Testis (tissue), 2 donors: Measurements from ENCODE around the gene SLC9C1.

Experiments used
- POLR2A ChIP-seq: fragments of 450-650 bp; IDR thresholded peaks from one replicate; pipeline ENCODE4 v1.6.1; 2017; ENCODE audit warnings: antibody characterized with exemption, mild to moderate bottlenecking, moderate library complexity
- TF ChIP-seq, protein P1 (sequence below), 3 experiments: fragments of 450-650 bp in 2 of 3; fragments of 200-600 bp in 1 of 3; sonication (generic) in 1 of 3; IDR thresholded peaks; one replicate each; pipeline ENCODE4 v1.5.1; 2016 to 2019; ENCODE audit warnings: antibody characterized with exemption in 3 of 3, mild to moderate bottlenecking in 2 of 3, moderate library complexity in 1 of 3

- TF ChIP-seq POLR2A, result no peak
- TF ChIP-seq, protein P1, sequence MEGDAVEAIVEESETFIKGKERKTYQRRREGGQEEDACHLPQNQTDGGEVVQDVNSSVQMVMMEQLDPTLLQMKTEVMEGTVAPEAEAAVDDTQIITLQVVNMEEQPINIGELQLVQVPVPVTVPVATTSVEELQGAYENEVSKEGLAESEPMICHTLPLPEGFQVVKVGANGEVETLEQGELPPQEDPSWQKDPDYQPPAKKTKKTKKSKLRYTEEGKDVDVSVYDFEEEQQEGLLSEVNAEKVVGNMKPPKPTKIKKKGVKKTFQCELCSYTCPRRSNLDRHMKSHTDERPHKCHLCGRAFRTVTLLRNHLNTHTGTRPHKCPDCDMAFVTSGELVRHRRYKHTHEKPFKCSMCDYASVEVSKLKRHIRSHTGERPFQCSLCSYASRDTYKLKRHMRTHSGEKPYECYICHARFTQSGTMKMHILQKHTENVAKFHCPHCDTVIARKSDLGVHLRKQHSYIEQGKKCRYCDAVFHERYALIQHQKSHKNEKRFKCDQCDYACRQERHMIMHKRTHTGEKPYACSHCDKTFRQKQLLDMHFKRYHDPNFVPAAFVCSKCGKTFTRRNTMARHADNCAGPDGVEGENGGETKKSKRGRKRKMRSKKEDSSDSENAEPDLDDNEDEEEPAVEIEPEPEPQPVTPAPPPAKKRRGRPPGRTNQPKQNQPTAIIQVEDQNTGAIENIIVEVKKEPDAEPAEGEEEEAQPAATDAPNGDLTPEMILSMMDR (IDR thresholded peaks at IDR 0.05), result no peak
Observed at GRCh38 chr3:112175037-112175436, 119.0 kb downstream of the SLC9C1 start.
